Uterus (tissue), 4 donors: ENCODE data around the gene MAP3K5. TPM values are rescaled to one million over a fixed set of nuclear protein-coding genes. Genes with fewer than 3 reads are reported as not detected.

Experiments
- DNase-seq, 2 donors: peaks; one replicate each; pipeline ENCODE4 v3.0.0-alpha.2; 2019 to 2020
- H3K27ac ChIP-seq, 2 donors: fragments of 200-600 bp; sonication (generic); 1 replicate in 1 of 2; 2 replicates in 1 of 2; pipeline ENCODE4 v1.5.1; 2016 to 2018
- H3K27me3 ChIP-seq, 2 donors: fragments of 200-600 bp; sonication (generic); one replicate each; pipeline ENCODE4 v1.5.1; 2018 to 2019; ENCODE audit warnings: control low read depth in 1 of 2
- H3K36me3 ChIP-seq, 2 donors: fragments of 200-600 bp; sonication (generic); one replicate each; pipeline ENCODE4 v1.5.1; 2019; ENCODE audit warnings: control low read depth in 1 of 2
- H3K4me1 ChIP-seq, 2 donors: fragments of 200-600 bp; sonication (generic); one replicate each; pipeline ENCODE4 v1.5.1; 2018 to 2019; ENCODE audit warnings: control low read depth in 1 of 2
- H3K4me3 ChIP-seq, 2 donors: fragments of 200-600 bp; sonication (generic); 1 replicate in 1 of 2; 2 replicates in 1 of 2; pipeline ENCODE4 v1.5.1; 2018 to 2019; ENCODE audit warnings: mild to moderate bottlenecking in 1 of 2
- H3K9me3 ChIP-seq, 2 donors: fragments of 200-600 bp; sonication (generic); one replicate each; pipeline ENCODE4 v1.5.1; 2019; ENCODE audit warnings: control low read depth in 1 of 2
- CTCF ChIP-seq, 4 experiments: fragments of 200-600 bp in 2 of 4; fragments of 450-650 bp in 2 of 4; sonication (generic) in 2 of 4; IDR thresholded peaks; one replicate each; pipeline ENCODE4 v1.5.1; 2016 to 2019; ENCODE audit warnings: antibody characterized with exemption in 4 of 4, mild to moderate bottlenecking in 2 of 4, moderate library complexity in 1 of 4
- POLR2A ChIP-seq, 2 donors: fragments of 450-650 bp; IDR thresholded peaks; one replicate each; pipeline ENCODE4 v1.6.1; 2016; ENCODE audit warnings: antibody characterized with exemption in 2 of 2, mild to moderate bottlenecking in 1 of 2, moderate library complexity in 1 of 2
- intact Hi-C: fragments of 100-400 bp; cut with DNase I; formaldehyde crosslinking; loops from one replicate; pipeline ENCODE4 v1.15.1; 2023; ENCODE audit warnings: low total_unique reads
- total RNA-seq, 4 donors: library from RNA; depleted of rRNA in 3 of 4; stranded (reverse); fragments of >200 nt in 3 of 4; gene quantifications; one replicate each; pipeline versions ENCODE4 v1.1.0 to v1.2.4, GENCODE V29; 2014 to 2023
- donor health status: DM: yes; HTN: yes; CAD: no.

MAP3K5 gene
- total RNA-seq, 4 donors from 2014 or later, result 9.5 to 67.1 (median 15.4) TPM

- Histone ChIP-seq H3K27me3 (no peaks in the 10 kb centered on the region), H3K9me3 (no peaks in the 10 kb centered on the region), H3K4me1 (no peaks in the 10 kb centered on the region), H3K27ac (no peak overlapping the region), H3K36me3 (no peaks in the 10 kb centered on the region), H3K4me3 (no peak overlapping the region)
- intact Hi-C loops, result no loop called here
- no peak for DNase-seq
- TF ChIP-seq CTCF (IDR thresholded peaks at IDR 0.05), result no peak
- TF ChIP-seq POLR2A (IDR thresholded peaks at IDR 0.05), result no peak
Measured at GRCh38 chr6:136568129-136568528, 224.1 kb downstream of the MAP3K5 start.

- Histone ChIP-seq H3K9me3 (no peaks in the 10 kb centered on the region), H3K27me3 (no peaks in the 10 kb centered on the region), H3K27ac (no peak overlapping the region), H3K4me1 (no peaks in the 10 kb centered on the region), H3K36me3 (no peaks in the 10 kb centered on the region), H3K4me3 (no peak overlapping the region)
- intact Hi-C loops, result no loop called here
- DNase-seq, result no peak
- TF ChIP-seq CTCF (IDR thresholded peaks at IDR 0.05) (no peak), POLR2A (IDR thresholded peaks at IDR 0.05) (no peak)
Measured at GRCh38 chr6:136567688-136568087, 224.6 kb downstream of the MAP3K5 start.

- TF ChIP-seq CTCF (IDR thresholded peaks at IDR 0.05), result no peak
- TF ChIP-seq POLR2A (IDR thresholded peaks at IDR 0.05), result no peak
- intact Hi-C loops, result no loop called here
- no peak overlapping the region for H3K27ac ChIP-seq
- no peaks in the 10 kb centered on the region for H3K27me3 ChIP-seq
- no peak overlapping the region for H3K4me3 ChIP-seq
- H3K36me3 ChIP-seq, result no peaks in the 10 kb centered on the region
- no peak for DNase-seq
- H3K9me3 ChIP-seq, result no peaks in the 10 kb centered on the region
- H3K4me1 ChIP-seq, result no peaks in the 10 kb centered on the region
Measured at GRCh38 chr6:136566851-136567250, 225.4 kb downstream of the MAP3K5 start.

GRCh38 chr6:136566007-136566487, 226.2 kb downstream of the MAP3K5 start:
- intact Hi-C loops, result no loop called here
- Histone ChIP-seq H3K27ac (no peak overlapping the region), H3K27me3 (no peaks in the 10 kb centered on the region), H3K4me3 (no peak overlapping the region), H3K4me1 (no peaks in the 10 kb centered on the region), H3K36me3 (no peaks in the 10 kb centered on the region), H3K9me3 (no peaks in the 10 kb centered on the region)
- TF ChIP-seq POLR2A (IDR thresholded peaks at IDR 0.05) (no peak), CTCF (IDR thresholded peaks at IDR 0.05) (no peak)
- DNase-seq, result no peak

GRCh38 chr6:136564180-136564579, 228.1 kb downstream of the MAP3K5 start:
- Histone ChIP-seq H3K4me1 (no peaks in the 10 kb centered on the region), H3K4me3 (no peak overlapping the region), H3K27ac (no peak overlapping the region), H3K27me3 (no peaks in the 10 kb centered on the region), H3K36me3 (no peaks in the 10 kb centered on the region), H3K9me3 (no peaks in the 10 kb centered on the region)
- DNase-seq, result no peak
- TF ChIP-seq POLR2A (IDR thresholded peaks at IDR 0.05), result no peak
- TF ChIP-seq CTCF (IDR thresholded peaks at IDR 0.05), result no peak
- intact Hi-C loops, result no loop called here
